H9 (cell line): Measurements from ENCODE around the gene EVC. TPM values are rescaled to one million over a fixed set of nuclear protein-coding genes. Genes with fewer than 3 reads are reported as not detected.

ENCODE experiments used
- DNase-seq: peaks from one replicate; pipeline ENCODE4 v3.0.0-alpha.2; 2017
- H2AFZ ChIP-seq: one replicate; pipeline ENCODE4 v1.6.1; 2013; ENCODE audit warnings: mild to moderate bottlenecking, low read length, control low read depth, moderate library complexity
- H2AK5ac ChIP-seq: 2 replicates; pipeline ENCODE4 v1.6.1; 2013; ENCODE audit warnings: low read length, control low read depth, mixed read lengths; ENCODE audit not compliant: insufficient read length
- H2BK120ac ChIP-seq: one replicate; pipeline ENCODE4 v1.6.1; 2013; ENCODE audit warnings: low read depth, mild to moderate bottlenecking, low read length, control low read depth, inconsistent platforms; ENCODE audit not compliant: poor library complexity, severe bottlenecking
- H2BK12ac ChIP-seq: 2 replicates; pipeline ENCODE4 v1.6.1; 2013; ENCODE audit warnings: low read length, control low read depth, mixed read lengths, low read depth; ENCODE audit not compliant: insufficient read length
- H2BK15ac ChIP-seq: 2 replicates; pipeline ENCODE4 v1.6.1; 2013; ENCODE audit warnings: low read depth, low read length, control low read depth
- H2BK20ac ChIP-seq: one replicate; pipeline ENCODE4 v1.6.1; 2013; ENCODE audit warnings: low read depth, mild to moderate bottlenecking, low read length, control low read depth, inconsistent platforms; ENCODE audit not compliant: poor library complexity, severe bottlenecking
- H2BK5ac ChIP-seq: 2 replicates; pipeline ENCODE4 v1.6.1; 2013; ENCODE audit warnings: low read length, control low read depth, mixed read lengths; ENCODE audit not compliant: insufficient read length
- H3K14ac ChIP-seq: 2 replicates; pipeline ENCODE4 v1.6.1; 2013; ENCODE audit warnings: low read length, control low read depth; ENCODE audit not compliant: insufficient read depth
- H3K18ac ChIP-seq: 2 replicates; pipeline ENCODE4 v1.6.1; 2013; ENCODE audit warnings: low read depth, mild to moderate bottlenecking, mixed read lengths, low read length, control low read depth; ENCODE audit not compliant: insufficient read length
- H3K23ac ChIP-seq: 2 replicates; pipeline ENCODE4 v1.6.1; 2013; ENCODE audit warnings: low read length, control low read depth, mixed read lengths, low read depth; ENCODE audit not compliant: insufficient read length
- H3K23me2 ChIP-seq: 2 replicates; pipeline ENCODE4 v1.6.1; 2013; ENCODE audit warnings: low read depth, mild to moderate bottlenecking, mixed read lengths, low read length, control low read depth; ENCODE audit not compliant: insufficient read length, poor library complexity, severe bottlenecking
- H3K27ac ChIP-seq: 2 replicates; pipeline ENCODE4 v1.5.1; 2013; ENCODE audit warnings: low read length, control low read depth, mixed read lengths, low read depth; ENCODE audit not compliant: insufficient read length
- H3K27me3 ChIP-seq: 2 replicates; pipeline ENCODE4 v1.6.1; 2013; ENCODE audit warnings: low read length, control low read depth, inconsistent platforms; ENCODE audit not compliant: insufficient read depth
- H3K4ac ChIP-seq: 2 replicates; pipeline ENCODE4 v1.6.1; 2013; ENCODE audit warnings: low read depth, mild to moderate bottlenecking, control low read depth, inconsistent platforms, low read length, moderate library complexity
- H3K4me1 ChIP-seq: 2 replicates; pipeline ENCODE4 v1.6.1; 2013; ENCODE audit warnings: low read length, control low read depth, inconsistent platforms; ENCODE audit not compliant: insufficient read depth
- H3K4me2 ChIP-seq: 2 replicates; pipeline ENCODE4 v1.6.1; 2013; ENCODE audit warnings: low read length, control low read depth, mixed read lengths; ENCODE audit not compliant: insufficient read length, insufficient read depth
- H3K56ac ChIP-seq: 2 replicates; pipeline ENCODE4 v1.6.1; 2013; ENCODE audit warnings: low read depth, mild to moderate bottlenecking, mixed read lengths, low read length, control low read depth; ENCODE audit not compliant: insufficient read length
- H3K79me1 ChIP-seq: 2 replicates; pipeline ENCODE4 v1.6.1; 2013; ENCODE audit warnings: low read depth, mild to moderate bottlenecking, moderate library complexity, low read length, control low read depth, inconsistent platforms; ENCODE audit not compliant: insufficient read depth, poor library complexity, severe bottlenecking
- H3K79me2 ChIP-seq: 2 replicates; pipeline ENCODE4 v1.6.1; 2013; ENCODE audit warnings: low read length, control low read depth, inconsistent platforms; ENCODE audit not compliant: insufficient read depth
- H3K9ac ChIP-seq: 2 replicates; pipeline ENCODE4 v1.6.1; 2013; ENCODE audit warnings: low read length, control low read depth, mixed read lengths; ENCODE audit not compliant: insufficient read length; ENCODE audit errors: extremely low read depth
- H3K9me3 ChIP-seq: one replicate; pipeline ENCODE4 v1.6.1; 2013; ENCODE audit warnings: low read depth, low read length, inconsistent platforms; ENCODE audit not compliant: control insufficient read depth
- H3T11ph ChIP-seq: one replicate; pipeline ENCODE4 v1.6.1; 2013; ENCODE audit warnings: mild to moderate bottlenecking, low read length, control low read depth, inconsistent platforms
- H4K20me1 ChIP-seq: one replicate; pipeline ENCODE4 v1.6.1; 2013; ENCODE audit not compliant: control insufficient read depth, insufficient read length, insufficient read depth
- H4K5ac ChIP-seq: 2 replicates; pipeline ENCODE4 v1.6.1; 2013; ENCODE audit warnings: low read depth, mild to moderate bottlenecking, mixed read lengths, low read length, control low read depth; ENCODE audit not compliant: insufficient read length
- H4K8ac ChIP-seq: replicated peaks from 2 replicates; pipeline ENCODE4 v1.6.1; 2013; ENCODE audit warnings: low read length, control low read depth, mixed read lengths, low read depth; ENCODE audit not compliant: insufficient read length
- H4K91ac ChIP-seq: 2 replicates; pipeline ENCODE4 v1.6.1; 2013; ENCODE audit warnings: low read depth, mild to moderate bottlenecking, moderate library complexity, mixed read lengths, low read length, control low read depth; ENCODE audit not compliant: insufficient read length
- H3K27ac Mint-ChIP-seq, 3 experiments: 2 replicates in 2 of 3; 3 replicates in 1 of 3; pipeline ENCODE4 v1.8.0; 2020 to 2021; ENCODE audit warnings: mixed read lengths in 3 of 3, mild to moderate bottlenecking in 1 of 3, moderate library complexity in 1 of 3
- H3K27me3 Mint-ChIP-seq: 2 replicates; pipeline ENCODE4 v1.8.0; 2021; ENCODE audit warnings: low read depth, mild to moderate bottlenecking, moderate library complexity, mixed read lengths
- H3K36me3 Mint-ChIP-seq, 3 experiments: 2 replicates in 2 of 3; 3 replicates in 1 of 3; pipeline ENCODE4 v1.8.0; 2020 to 2021; ENCODE audit warnings: low read depth in 3 of 3, mixed read lengths in 3 of 3; ENCODE audit not compliant: insufficient read depth in 1 of 3
- H3K4me1 Mint-ChIP-seq, 2 experiments: 2 replicates each; pipeline ENCODE4 v1.8.0; 2020; ENCODE audit warnings: mixed read lengths in 2 of 2
- H3K4me3 Mint-ChIP-seq, 2 experiments: 2 replicates in 1 of 2; 3 replicates in 1 of 2; pipeline ENCODE4 v1.8.0; 2020 to 2021; ENCODE audit warnings: mild to moderate bottlenecking in 2 of 2, mixed read lengths in 2 of 2, moderate library complexity in 1 of 2
- H3K9me3 Mint-ChIP-seq, 2 experiments: 2 replicates in 1 of 2; 3 replicates in 1 of 2; pipeline ENCODE4 v1.8.0; 2020; ENCODE audit warnings: mild to moderate bottlenecking in 2 of 2, mixed read lengths in 2 of 2, moderate library complexity in 1 of 2
- CTCF ChIP-seq: fragments of 200-600 bp; sonication (generic); conservative IDR thresholded peaks from 3 replicates; pipeline ENCODE4 v1.8.0; 2021; ENCODE audit warnings: antibody characterized with exemption, mild to moderate bottlenecking
- WGBS: extraction: QIAGEN DNeasy Blood & Tissue Kit; methylation state at CpG from one replicate; pipeline ENCODE4 v1.1.7; 2013; ENCODE audit warnings: missing lambda C conversion rate, low lambda C conversion rate, mixed read lengths; ENCODE audit not compliant: insufficient read length; ENCODE audit errors: extremely low coverage; 5-methylcytosine and 5-hydroxymethylcytosine counted together
- total RNA-seq: library from RNA; stranded (reverse); gene quantifications from 2 replicates; pipeline ENCODE4 v1.2.1, GENCODE V29; 2021

EVC gene
- total RNA-seq, 1 experiment from 2014 or later = 10.1 TPM

DNA sequence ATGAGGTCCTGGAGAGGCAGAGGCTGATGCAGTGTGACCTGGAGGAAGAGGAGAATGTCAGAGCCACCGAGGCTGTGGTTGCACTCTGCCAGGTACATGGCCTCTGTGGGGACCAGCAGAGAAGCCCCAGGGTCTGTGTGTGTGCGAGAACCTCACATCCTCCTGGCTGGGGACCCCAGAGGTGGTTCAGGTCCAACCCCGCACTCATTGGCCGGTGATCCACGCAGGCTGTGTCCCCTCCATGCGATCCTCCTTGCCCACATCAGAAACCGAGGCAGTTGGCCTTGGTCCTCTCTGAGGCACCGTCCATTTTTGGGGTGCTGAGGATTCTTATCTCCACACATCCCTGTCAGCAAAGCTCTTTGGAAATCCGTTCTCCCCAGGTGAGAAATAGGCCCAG lies 45.3 kb downstream of the EVC start:
- Histone ChIP-seq H3K14ac (no peak overlapping the region; the same call in 1 of the 2 replicates), H3K9me3 (no peaks in the 10 kb centered on the region), H3K27me3 (no peaks in the 10 kb centered on the region), H2BK20ac (no peak overlapping the region), H3K56ac (no peak overlapping the region), H4K5ac (no peak overlapping the region), H3K4me1 (peaks cover 4% of the 10 kb centered on the region; the same call in 1 of the 2 replicates), H2AK5ac (no peak overlapping the region), H3K79me1 (no peaks in the 10 kb centered on the region), H3K9ac (no peak overlapping the region), H3K23me2 (no peaks in the 10 kb centered on the region), H3K27ac (no peak overlapping the region), H3K4me2 (no peak overlapping the region), H2BK12ac (no peak overlapping the region), H3T11ph (no peak overlapping the region), H2BK120ac (no peak overlapping the region), H2AFZ (no peak overlapping the region), H3K23ac (no peak overlapping the region), H4K8ac (no peak overlapping the region), H2BK15ac (no peak overlapping the region), H4K20me1 (no peaks in the 10 kb centered on the region), H2BK5ac (no peak overlapping the region), H3K18ac (no peak overlapping the region), H4K91ac (no peak overlapping the region), H3K79me2 (no peaks in the 10 kb centered on the region), H3K4ac (no peak overlapping the region)
- Mint-ChIP-seq H3K27ac (no peak overlapping the region), H3K9me3 (no peaks in the 10 kb centered on the region), H3K4me1 (peaks cover 32 to 35% of the 10 kb centered on the region in 2 experiments), H3K27me3 (no peaks in the 10 kb centered on the region; the same call in none of the 2 replicates), H3K36me3 (peaks cover 25 to 38% (median 35%) of the 10 kb centered on the region in 3 experiments), H3K4me3 (no peak overlapping the region)
- no peak for DNase-seq
- no peak for TF ChIP-seq CTCF
- WGBS = no CpG with 5 or more reads among the region's 9 CpGs
